Cardiac fibroblast (primary cell): ENCODE measurements around the gene PHACTR3.

Experiments
- DNase-seq, 2 donors: peaks; one replicate each; pipeline versions ENCODE4 v3.0.0 to v3.0.0-alpha.2; 2010; ENCODE audit warnings: low read depth in 2 of 2
- H3K4me3 ChIP-seq, 2 donors: replicated peaks in 1 of 2; 1 replicate in 1 of 2; 2 replicates in 1 of 2; pipeline ENCODE4 v1.5.1; 2011; ENCODE audit warnings: low read depth in 2 of 2, low read length in 2 of 2, mild to moderate bottlenecking in 2 of 2, moderate library complexity in 1 of 2
- CTCF ChIP-seq: IDR thresholded peaks from one replicate; pipeline ENCODE4 v1.5.1; 2011; ENCODE audit warnings: low read depth, mild to moderate bottlenecking, low read length, inconsistent platforms

The PHACTR3 gene

GRCh38 chr20:59809630-59810448, 205.5 kb downstream of the PHACTR3 start:
- H3K4me3 ChIP-seq = no peak overlapping the region
- no peak for TF ChIP-seq CTCF
- DNase-seq = no peak

GRCh38 chr20:59810449-59811187, 206.3 kb downstream of the PHACTR3 start:
- no peak for TF ChIP-seq CTCF
- no peak for DNase-seq
- no peak overlapping the region for H3K4me3 ChIP-seq

GRCh38 chr20:59811681-59812171, 207.4 kb downstream of the PHACTR3 start:
- no peak overlapping the region for H3K4me3 ChIP-seq
- TF ChIP-seq CTCF = no peak
- DNase-seq = no peak

- TF ChIP-seq CTCF = no peak
- no peak overlapping the region for H3K4me3 ChIP-seq
- DNase-seq = no peak
Observed at GRCh38 chr20:59812286-59813125, 208.2 kb downstream of the PHACTR3 start.

GRCh38 chr20:59813126-59813947, 209.0 kb downstream of the PHACTR3 start:
- H3K4me3 ChIP-seq = no peak overlapping the region
- no peak for DNase-seq
- no peak for TF ChIP-seq CTCF
